BLaER1 (cell line): ENCODE data around the gene SH3BGRL2.

Source experiments
- H3K27ac ChIP-seq: shearing (Covaris generic); formaldehyde crosslinking; 2 replicates; pipeline ENCODE4 v1.8.1; 2022
- H3K27me3 ChIP-seq: shearing (Covaris generic); formaldehyde crosslinking; 2 replicates; pipeline ENCODE4 v1.8.1; 2022
- H3K36me3 ChIP-seq: shearing (Covaris generic); formaldehyde crosslinking; 2 replicates; pipeline ENCODE4 v1.8.1; 2022
- H3K4me1 ChIP-seq: shearing (Covaris generic); formaldehyde crosslinking; 2 replicates; pipeline ENCODE4 v1.8.1; 2022
- H3K4me2 ChIP-seq: shearing (Covaris generic); formaldehyde crosslinking; 2 replicates; pipeline ENCODE4 v1.8.1; 2022
- H3K4me3 ChIP-seq: shearing (Covaris generic); formaldehyde crosslinking; 2 replicates; pipeline ENCODE4 v1.8.1; 2022
- H3K9ac ChIP-seq: shearing (Covaris generic); formaldehyde crosslinking; 2 replicates; pipeline ENCODE4 v1.8.1; 2022
- H3K9me3 ChIP-seq: shearing (Covaris generic); formaldehyde crosslinking; 2 replicates; pipeline ENCODE4 v1.8.1; 2022
- H4K20me1 ChIP-seq: shearing (Covaris generic); formaldehyde crosslinking; 2 replicates; pipeline ENCODE4 v1.8.1; 2022
- Cebpa-rat ChIP-seq: shearing (Covaris generic); IDR thresholded peaks from 2 replicates; pipeline ENCODE4 v1.8.1; 2022

SH3BGRL2 gene

DNA sequence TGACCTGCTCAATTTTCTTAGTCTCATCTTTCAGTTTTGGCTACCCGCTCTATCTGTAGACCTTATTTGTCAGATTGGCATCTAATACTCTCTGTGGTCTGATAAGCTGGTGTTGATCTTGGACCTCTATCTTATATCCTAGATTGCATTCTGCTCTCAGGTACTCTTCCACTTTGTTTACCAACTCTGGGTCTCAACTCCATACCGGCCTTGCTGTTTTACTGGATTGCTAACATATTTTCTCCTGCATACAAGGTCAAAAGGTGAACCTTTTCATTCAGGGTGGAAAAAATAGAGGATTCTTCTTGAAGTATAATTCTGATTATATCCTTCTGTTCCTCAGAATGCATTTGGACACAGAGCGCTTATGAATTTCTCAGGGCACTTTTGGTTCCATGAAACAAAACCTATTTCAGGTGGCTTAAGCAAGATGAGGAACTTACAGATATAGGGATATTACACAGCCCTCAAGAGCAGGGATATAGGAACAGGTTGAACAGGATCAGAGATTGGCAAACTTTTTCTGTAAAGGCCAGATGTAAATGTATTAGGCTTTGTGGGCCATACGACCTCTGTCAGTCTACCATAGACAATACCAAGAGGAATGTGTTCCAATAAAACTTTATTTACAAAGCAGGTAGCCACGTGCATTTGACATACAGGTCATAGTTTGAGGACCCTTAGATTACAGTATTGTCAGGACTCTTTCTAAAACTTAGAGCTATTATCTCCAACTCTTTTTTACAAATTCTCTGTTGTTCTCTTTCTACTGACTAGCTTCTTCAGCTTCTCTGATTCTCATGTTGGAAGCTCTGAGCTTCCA lies 2.5 kb upstream of the SH3BGRL2 start:
- TF ChIP-seq Cebpa-rat: no peak
- Histone ChIP-seq H3K9ac (no peak overlapping the region), H3K4me2 (no peak overlapping the region), H3K36me3 (no peaks in the 10 kb centered on the region), H3K4me1 (no peaks in the 10 kb centered on the region), H4K20me1 (no peaks in the 10 kb centered on the region), H3K27me3 (no peaks in the 10 kb centered on the region), H3K4me3 (no peak overlapping the region), H3K9me3 (no peaks in the 10 kb centered on the region), H3K27ac (no peak overlapping the region)

DNA sequence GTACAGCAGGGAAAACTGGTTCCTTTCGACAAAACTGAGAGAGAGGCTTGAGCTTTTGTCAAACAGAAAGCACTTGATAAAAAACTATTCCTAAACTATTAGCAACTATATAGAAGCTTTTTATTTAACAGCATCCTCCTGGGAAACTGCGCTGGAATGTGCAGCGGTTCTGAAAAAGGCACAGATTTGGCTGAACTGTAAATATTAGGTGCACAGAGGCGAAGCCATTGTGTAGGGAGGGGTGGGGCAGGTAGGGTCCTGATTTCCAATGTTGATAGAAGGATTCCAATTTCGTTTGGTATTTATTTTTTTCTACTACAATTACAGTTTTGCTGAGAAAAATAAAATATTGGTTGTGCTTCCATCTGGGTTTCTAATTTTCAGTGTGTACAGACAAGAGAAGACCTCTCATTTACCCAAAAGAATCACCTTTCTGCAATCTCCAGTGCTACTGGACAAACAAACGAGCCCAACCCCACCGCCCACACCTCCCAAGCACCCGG lies 698 bp upstream of the SH3BGRL2 start:
- Histone ChIP-seq H3K9ac (no peak overlapping the region), H4K20me1 (no peaks in the 10 kb centered on the region), H3K4me2 (no peak overlapping the region), H3K27me3 (no peaks in the 10 kb centered on the region), H3K27ac (no peak overlapping the region), H3K4me1 (no peaks in the 10 kb centered on the region), H3K9me3 (no peaks in the 10 kb centered on the region), H3K4me3 (no peak overlapping the region), H3K36me3 (no peaks in the 10 kb centered on the region)
- TF ChIP-seq Cebpa-rat: no peak

DNA sequence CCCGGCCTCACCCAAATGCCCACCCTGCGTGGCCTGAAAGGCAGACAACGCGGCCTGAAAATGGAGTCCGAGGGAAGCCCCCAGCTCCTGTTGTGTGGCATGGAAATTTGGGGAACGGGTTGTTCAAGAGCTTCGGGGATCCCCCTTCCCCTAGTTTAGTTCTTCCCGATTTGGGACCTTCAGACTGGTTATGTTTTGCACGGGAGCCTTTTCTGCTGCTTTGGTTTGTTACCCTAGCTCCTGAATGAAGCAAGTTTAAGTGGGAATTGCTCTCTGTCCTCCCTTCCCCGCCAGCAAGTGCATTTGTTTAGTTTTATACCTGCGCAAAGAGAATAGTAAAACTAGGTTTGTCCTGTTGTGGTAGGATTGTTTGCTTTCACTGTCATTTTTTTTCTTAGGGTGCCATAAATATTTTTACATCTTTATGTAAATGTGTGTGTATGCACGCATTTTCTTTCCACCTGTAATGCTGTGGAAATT lies 604 bp downstream of the SH3BGRL2 start:
- H3K27me3 ChIP-seq: no peaks in the 10 kb centered on the region
- H3K9ac ChIP-seq: no peak overlapping the region
- H4K20me1 ChIP-seq: no peaks in the 10 kb centered on the region
- no peak for TF ChIP-seq Cebpa-rat
- no peaks in the 10 kb centered on the region for H3K4me1 ChIP-seq
- no peaks in the 10 kb centered on the region for H3K36me3 ChIP-seq
- H3K4me2 ChIP-seq: no peak overlapping the region
- H3K4me3 ChIP-seq: no peak overlapping the region
- H3K27ac ChIP-seq: no peak overlapping the region
- no peaks in the 10 kb centered on the region for H3K9me3 ChIP-seq

DNA sequence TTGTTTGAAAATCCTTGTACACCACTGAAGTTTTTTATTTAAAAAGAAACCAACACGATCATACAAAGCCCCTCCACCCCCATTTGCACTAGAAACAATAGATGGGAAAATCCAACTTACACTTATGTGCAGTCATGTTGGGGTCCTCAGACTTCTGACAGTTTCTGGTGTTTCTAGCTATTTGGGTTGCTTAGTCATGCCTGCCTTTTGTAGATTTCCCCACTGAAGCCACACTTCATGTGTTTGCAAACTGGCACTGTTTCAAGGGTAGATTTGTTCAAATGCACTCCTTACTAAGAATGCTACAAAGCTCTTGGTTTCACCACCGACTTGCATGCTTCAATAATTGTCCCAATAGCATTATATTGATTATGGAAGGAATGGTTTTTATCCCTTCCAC lies 1.5 kb downstream of the SH3BGRL2 start:
- Histone ChIP-seq H3K36me3 (no peaks in the 10 kb centered on the region), H3K4me1 (no peaks in the 10 kb centered on the region), H3K27ac (no peak overlapping the region), H3K9ac (no peak overlapping the region), H3K27me3 (no peaks in the 10 kb centered on the region), H3K4me3 (no peak overlapping the region), H4K20me1 (no peaks in the 10 kb centered on the region), H3K4me2 (no peak overlapping the region), H3K9me3 (no peaks in the 10 kb centered on the region)
- no peak for TF ChIP-seq Cebpa-rat

DNA sequence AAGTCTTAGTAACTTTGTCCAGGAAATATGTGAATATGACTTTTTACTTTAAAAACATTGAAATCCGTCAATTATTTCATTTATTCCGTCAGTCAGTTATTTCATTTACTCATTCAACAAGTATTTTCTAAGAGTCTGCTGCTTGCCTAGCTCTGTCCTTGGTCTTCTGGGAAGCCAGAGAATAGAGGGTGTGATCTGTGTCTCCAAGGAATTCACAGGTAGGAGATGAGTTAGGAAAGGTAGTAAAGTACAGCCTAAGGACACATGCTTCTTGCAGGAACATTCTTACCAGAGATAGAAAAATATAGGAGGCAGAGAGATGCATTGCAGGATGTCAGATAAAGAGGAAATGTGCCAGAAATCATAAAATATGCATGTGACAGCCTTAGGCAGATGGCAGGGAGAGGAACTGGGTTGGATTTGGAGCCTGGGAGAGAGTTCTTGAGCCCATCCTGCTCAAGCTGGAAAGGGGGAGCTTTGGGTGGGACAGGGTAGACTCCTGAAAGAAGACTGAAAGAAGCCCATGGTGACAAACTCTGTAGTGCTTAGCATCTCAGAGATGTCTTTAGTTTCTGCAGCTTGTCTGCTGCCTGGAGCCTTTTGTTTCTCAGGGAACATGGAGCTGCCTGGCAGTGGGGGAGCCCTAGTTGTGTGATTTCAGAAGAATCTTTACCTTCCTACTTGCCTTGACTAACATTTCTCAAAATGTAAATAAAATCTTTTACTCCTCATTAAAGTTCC lies 3.5 kb downstream of the SH3BGRL2 start:
- Histone ChIP-seq H3K36me3 (no peaks in the 10 kb centered on the region), H3K4me1 (no peaks in the 10 kb centered on the region), H3K27ac (no peak overlapping the region)

DNA sequence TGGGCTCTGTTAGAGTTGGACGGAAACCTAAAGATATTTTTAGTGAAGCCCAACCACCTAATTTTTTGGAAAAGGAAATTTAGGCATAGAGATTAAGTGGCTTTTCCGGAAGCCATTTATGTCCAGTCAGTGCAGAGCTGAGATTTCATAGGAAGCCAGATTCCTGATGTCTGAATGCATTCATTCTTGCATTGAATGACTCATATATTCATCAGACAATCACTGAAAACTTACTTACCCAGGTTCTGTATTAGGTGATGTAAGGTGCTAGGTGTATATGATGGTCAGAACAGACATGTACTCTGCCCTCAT lies 4.1 kb downstream of the SH3BGRL2 start:
- Histone ChIP-seq H3K4me3 (no peak overlapping the region), H3K9me3 (no peaks in the 10 kb centered on the region), H4K20me1 (no peaks in the 10 kb centered on the region), H3K4me2 (no peak overlapping the region), H3K4me1 (peaks cover under 1% of the 10 kb centered on the region; the same call in 1 of the 2 replicates), H3K27me3 (no peaks in the 10 kb centered on the region), H3K36me3 (no peaks in the 10 kb centered on the region), H3K27ac (no peak overlapping the region), H3K9ac (no peak overlapping the region)
- no peak for TF ChIP-seq Cebpa-rat

More for the DNA sequence above, 3.5 kb downstream of the SH3BGRL2 start:
- Histone ChIP-seq H3K27me3 (no peaks in the 10 kb centered on the region), H3K9me3 (no peaks in the 10 kb centered on the region), H3K9ac (no peak overlapping the region), H3K4me2 (no peak overlapping the region), H4K20me1 (no peaks in the 10 kb centered on the region), H3K4me3 (no peak overlapping the region)
- no peak for TF ChIP-seq Cebpa-rat

DNA sequence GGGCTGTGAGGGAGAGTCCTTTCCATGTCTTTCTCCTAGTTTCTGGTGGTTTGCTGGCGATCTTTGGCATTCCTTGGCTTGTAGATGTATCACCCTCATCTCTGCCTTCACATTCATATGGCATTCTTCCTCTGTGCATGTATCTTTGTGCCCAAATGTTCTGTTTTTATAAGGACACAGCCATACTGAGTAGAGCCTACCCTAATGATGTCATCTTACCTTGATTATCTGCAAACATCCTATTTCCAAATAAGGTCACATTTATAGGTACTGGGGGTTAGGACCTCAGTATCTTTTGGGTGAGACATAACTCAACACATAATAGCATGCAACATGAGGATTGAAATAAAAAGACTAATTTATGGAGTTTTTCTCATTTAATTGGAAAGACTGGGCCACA lies 5.5 kb downstream of the SH3BGRL2 start:
- Histone ChIP-seq H3K4me2 (no peak overlapping the region), H3K4me3 (no peak overlapping the region), H3K9me3 (no peaks in the 10 kb centered on the region), H3K9ac (no peak overlapping the region), H4K20me1 (no peaks in the 10 kb centered on the region), H3K4me1 (peaks cover 6% of the 10 kb centered on the region; the same call in 1 of the 2 replicates), H3K27ac (no peak overlapping the region), H3K27me3 (no peaks in the 10 kb centered on the region), H3K36me3 (no peaks in the 10 kb centered on the region)
- TF ChIP-seq Cebpa-rat: no peak

DNA sequence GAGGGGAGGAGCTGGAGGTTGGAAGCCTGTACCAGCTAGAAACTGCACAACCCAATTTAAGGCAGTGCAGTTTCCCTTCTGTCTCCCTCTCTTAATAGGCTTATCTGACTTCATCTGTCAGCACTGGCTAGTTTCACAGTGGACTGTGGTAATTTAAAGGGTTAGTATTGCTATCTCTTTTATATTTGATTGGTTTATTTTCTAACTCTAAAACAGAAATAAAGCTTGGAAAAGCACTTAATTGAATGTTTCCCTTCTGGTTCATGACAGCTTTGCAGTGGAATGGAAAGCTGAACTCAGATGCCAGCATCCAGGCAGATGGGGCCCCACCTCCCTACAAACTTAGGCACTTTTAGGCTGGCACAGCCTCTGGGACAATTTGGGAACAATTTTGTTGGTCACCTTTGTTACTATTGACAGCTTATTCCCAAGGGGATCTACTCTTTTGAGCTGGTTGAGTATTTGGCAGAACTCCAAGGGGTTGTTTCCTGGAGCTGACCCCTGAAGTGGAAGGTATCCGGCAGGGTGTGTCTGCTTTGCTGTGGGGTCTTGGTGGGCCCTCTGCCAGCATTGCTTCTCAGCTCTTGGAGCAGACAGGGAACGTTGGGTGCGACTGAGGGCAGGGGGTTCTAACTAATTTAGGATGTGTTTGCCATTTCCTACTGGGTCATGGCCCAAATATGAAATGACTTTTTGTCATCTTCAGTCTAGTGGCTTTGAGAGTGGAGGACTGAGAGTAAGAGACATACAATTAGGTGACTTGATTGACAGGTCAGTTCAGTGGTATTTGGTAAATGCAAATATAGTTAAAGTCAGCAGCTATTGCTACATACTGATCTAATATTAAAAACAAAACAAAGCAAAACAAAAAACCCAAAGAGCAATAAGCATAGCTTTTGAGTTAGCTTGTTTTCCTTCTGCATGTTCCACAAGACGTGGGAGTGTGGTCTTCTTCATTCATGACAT lies 9.3 kb downstream of the SH3BGRL2 start:
- Histone ChIP-seq H3K4me1 (peaks cover 6% of the 10 kb centered on the region; the same call in 1 of the 2 replicates), H4K20me1 (no peaks in the 10 kb centered on the region), H3K4me2 (no peak overlapping the region), H3K36me3 (no peaks in the 10 kb centered on the region), H3K4me3 (no peak overlapping the region), H3K9me3 (no peaks in the 10 kb centered on the region), H3K27me3 (no peaks in the 10 kb centered on the region), H3K9ac (no peak overlapping the region), H3K27ac (no peak overlapping the region)
- TF ChIP-seq Cebpa-rat: no peak

DNA sequence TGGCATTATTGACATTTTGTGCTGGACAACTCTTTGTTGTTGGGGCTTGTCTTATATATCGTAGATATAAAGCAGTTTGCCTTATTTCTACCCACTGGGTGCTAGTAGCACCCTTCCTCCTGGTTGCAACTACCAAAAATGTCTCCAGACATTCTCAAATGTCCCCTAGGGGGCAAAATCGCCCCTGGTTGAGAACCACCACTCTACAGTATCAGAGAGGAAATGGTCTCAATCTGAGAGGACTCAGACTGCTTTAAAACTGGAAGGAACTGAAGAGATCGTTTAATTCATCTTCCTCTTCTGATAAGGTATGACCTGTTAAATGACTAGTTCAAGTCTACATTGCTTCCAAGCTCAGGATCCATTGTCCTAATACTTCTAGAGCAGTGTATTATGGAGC lies 14.9 kb downstream of the SH3BGRL2 start:
- no peaks in the 10 kb centered on the region for H3K9me3 ChIP-seq
- H3K36me3 ChIP-seq: no peaks in the 10 kb centered on the region
- H3K27me3 ChIP-seq: no peaks in the 10 kb centered on the region
- H3K9ac ChIP-seq: no peak overlapping the region
- H4K20me1 ChIP-seq: no peaks in the 10 kb centered on the region
- no peak for TF ChIP-seq Cebpa-rat
- no peak overlapping the region for H3K4me3 ChIP-seq
- no peaks in the 10 kb centered on the region for H3K4me1 ChIP-seq
- no peak overlapping the region for H3K4me2 ChIP-seq
- H3K27ac ChIP-seq: no peak overlapping the region
